ENCODE data around the gene BRI3BP.
"Not testable (repeated sequence)": the region's sequence is repeated elsewhere in the genome, so short reads cannot be mapped to it uniquely, and the experiment has no call there.

Gene BRI3BP

DNA sequence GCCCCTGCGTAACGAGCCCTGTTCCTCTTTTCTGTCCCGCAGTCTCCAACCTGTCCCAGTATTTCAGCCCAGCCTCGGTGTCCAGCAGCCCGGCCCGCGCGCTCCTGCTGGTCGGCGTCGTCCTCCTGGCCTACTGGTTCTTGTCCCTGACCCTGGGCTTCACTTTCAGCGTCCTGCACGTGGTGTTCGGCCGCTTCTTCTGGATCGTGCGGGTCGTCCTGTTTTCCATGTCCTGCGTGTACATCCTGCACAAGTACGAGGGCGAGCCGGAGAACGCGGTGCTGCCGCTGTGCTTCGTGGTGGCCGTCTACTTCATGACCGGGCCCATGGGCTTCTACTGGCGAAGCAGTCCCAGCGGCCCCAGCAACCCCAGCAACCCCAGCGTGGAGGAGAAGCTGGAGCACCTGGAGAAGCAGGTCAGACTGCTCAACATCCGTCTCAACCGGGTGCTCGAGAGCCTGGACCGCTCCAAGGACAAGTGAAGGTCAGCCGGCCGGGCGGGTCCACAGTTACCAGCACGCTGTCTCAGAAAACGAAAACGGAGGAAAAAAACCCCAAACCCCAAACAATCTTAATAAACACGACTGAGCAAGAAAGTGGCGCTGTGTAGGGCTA, 31.6 kb downstream of the BRI3BP start:
- DNase-seq = no peak

DNA sequence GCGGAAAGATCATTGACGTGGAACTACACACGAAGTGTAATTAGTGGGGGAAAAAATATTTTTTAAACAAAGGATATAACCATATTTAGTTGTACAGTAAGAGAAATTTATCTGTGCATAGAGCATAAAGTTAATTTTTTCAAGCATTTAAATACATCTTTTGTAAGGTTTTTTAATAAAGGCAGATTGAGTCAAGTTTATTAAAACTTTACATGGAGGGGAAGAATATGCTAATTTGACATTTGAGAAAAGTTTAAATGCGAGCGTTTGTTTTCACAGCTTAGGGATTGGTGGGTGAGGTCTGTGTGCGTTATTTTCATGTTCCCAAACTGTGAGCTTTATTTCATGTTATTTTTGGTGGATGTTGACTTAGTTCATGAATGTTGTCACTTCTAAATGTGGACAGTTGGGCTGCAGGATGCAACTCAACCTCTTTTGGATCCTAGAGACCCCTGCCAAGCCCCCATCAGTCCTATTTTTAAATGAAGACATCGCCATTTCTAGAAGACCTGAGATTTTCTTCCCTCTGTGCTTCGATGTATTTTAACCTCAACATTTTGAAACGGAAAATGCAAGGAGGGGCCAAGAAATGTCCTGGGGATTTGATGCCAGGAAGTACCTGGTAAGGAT, 32.3 kb downstream of the BRI3BP start:
- DNase-seq = no peak

DNA sequence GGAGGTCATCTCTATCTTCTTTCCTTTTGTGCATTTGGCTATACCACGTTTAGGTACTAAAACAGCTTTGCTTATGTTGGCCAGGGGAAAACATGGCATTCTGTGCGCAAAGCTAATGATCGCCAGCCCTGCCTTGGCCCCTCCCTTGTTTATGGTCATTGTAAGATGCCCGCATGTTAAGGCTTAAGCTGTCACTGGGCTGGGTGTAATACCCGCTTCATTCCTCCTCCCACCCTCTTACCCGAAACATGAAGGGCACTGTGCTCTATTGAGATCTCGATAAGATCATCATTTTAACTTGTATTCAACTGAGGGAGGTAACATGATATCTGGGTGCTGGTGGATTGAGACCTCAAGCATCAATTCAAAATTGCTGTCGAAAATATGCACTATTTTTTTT, 34.7 kb downstream of the BRI3BP start:
- DNase-seq = no peak

DNA sequence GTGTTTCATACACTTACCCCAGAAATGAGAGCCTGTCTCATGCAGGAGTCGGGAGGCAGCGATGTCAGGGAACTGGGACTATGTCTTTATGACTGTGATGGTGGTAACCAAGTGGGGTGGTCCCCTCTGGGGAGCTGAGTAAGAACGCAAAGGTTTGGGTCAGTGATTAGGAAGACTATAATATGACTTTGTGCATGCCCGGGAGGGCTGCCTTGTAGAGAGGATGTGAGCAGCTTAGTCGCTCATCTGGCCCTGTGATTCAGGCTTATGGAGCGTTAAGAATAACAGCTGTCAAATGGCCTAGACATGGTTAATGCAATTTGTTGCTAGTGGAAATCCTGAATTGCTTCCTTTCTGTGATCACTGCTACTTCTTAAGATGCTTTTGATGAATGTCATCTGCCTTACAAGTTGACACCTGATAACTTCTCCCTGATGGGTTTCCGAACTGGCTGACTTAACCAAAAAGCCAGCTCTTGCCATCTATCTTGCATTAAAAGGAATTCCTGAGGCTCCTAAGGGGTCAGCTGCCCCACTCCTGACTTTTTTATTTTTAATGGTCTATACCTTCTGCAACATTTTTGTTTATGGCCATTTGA, 36.4 kb downstream of the BRI3BP start:
- no peak for DNase-seq

DNA sequence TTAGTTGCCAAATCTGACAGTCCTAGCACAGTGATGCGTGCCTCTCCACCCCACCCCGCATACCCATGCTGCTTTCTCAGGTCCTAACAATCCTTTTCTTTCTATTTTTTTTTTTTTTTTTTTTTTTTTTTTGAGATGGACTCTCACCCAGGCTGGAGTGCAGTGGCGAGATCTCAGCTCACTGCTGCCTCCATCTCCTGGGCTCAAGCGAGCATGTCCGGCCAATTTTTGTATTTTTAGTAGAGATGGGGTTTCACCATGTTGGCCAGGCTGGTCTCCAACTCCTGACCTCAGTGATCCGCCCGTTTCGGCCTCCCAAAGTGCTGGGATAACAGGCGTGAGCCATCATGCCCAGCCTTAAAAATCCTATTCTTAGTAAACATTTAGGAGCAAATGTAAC, 38.0 kb downstream of the BRI3BP start:
- not testable (repeated sequence) for DNase-seq

DNA sequence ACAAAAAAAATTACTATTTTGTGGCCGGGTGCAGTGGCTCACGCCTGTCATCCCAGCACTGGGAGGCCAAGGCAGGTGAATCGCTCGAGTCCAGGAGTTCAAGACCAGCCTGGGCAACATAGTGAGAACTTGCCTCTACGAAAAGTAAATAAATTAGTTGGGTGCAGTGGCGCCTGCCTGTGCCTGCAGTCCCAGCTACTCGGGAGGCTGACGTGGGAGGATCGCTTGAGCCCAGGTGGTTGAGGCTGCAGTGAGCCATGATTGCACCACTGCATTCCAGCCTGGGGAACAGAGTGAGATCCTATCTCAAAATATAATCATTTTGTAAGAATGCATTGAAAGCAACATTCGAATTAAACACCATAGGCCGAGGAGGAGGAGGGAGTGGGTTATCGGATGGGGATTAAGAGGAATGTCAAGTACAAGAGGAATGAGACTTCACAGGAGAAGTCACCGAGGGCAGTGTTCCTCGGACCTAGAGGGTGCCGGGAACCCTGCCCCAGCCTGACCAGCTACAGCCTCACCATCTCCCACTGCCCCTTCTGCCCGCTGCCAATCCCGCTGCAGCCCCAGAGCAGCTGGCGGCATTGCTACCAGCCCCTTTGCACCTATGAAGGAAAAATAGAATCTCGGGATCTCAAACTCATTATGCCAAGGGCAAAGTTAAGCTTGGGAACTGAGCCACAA, 39.2 kb downstream of the BRI3BP start:
- DNase-seq = no peak

DNA sequence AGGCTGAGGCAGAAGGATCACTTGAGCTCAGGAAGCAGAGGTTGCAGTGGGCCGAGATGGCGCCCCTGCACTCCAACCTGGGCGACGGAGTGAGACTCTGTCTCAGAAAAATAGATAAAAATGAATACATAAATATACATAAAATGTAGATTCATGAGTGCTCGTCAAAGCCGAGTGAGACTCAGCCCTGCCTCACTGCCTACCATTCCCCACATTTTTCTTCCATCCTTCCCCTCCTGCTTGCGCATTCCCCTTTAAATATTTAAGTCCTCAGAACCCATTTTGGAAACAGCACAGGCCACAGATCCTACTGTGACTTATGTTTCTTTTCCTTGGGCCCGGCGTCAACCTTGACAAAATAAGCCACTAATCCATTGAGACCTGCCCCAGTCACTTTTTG, 39.8 kb downstream of the BRI3BP start:
- no peak for DNase-seq

DNA sequence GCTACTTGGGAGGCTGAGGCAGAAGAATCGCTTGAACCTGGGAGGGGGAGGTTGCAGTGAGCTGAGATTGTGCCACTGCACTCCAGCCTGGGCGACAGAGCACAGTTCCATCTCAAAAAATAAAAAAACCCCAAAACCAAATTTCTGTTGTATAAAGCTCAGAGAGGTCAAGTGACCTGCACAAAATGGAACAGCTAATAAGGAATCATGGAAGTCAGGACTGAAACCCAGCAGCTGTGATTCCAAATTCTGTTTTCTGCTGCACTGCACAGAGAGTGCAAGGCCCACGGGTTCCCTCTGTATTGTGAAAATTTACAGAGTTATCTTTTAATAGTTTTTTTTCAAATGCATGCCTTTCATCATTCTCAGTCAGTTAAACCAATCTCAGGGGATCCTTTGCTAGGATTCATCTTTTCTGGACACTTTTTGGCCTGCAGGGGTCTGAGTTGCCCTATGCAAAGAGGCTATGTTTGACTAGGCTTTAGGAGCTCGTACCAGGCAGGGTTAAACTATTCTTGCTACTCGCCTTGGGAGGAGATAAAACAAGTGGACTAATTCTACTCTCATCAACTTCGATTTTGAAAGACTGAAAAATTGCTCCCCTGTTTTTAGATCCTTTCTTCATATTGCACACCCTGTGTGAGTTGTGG, 45.7 kb downstream of the BRI3BP start:
- peak; percentile 10 for DNase-seq

DNA sequence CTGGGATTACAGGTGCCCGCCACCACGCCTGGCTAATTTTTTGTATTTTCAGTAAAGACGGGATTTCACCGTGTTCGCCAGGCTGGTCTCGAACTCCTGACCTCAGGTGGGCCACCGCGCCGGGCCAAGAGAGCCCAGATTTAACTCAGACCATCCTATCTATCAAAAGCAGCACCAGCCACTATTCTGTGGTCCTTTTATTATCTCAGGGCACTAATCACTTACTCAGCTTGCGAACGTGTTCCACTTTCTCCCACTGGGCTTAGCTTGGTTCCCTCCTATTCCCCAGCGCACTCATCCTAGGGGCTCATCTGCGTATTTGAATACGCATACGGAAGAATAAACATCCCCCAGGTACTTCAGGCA, 55.6 kb downstream of the BRI3BP start:
- no peak for DNase-seq

DNA sequence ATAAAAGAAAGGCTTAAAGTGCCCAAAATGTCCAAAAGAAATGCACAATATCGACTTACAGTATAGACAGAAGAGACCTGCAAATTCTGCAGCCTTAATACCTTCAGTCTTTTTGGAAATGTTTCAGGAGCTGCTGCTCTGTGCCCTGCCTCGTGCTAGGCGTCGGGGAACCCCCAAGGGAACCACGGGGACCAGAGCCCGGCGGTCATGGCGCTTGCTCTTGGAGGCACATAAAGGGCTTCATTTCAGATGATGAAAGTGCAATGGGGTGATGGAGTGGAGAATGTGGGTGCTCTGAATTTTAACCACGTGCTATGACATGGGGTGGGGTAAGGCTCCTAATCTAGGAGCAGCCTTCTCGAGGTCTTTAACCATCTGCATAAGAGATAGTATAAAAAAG, 57.0 kb downstream of the BRI3BP start:
- no peak for DNase-seq

DNA sequence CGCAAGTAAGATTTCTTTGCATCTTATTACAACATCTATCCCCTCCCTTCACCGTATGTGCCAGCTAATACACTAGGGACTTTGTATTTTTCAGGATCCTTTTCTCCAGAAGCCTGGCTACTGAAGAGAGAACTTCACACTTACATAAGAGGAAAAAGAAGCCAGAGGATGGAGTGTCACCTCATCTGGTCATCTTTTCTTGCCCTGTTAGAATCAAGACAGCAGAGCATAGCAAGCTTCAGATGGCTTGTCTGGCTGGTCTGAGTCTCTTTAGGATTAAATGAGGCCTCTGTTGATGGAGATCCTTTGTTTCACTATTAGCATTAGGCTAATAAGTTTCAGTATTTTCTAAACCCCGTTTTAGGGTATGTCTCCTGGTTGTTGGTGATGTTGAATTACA, 57.4 kb downstream of the BRI3BP start:
- DNase-seq = peak; percentile 20

DNA sequence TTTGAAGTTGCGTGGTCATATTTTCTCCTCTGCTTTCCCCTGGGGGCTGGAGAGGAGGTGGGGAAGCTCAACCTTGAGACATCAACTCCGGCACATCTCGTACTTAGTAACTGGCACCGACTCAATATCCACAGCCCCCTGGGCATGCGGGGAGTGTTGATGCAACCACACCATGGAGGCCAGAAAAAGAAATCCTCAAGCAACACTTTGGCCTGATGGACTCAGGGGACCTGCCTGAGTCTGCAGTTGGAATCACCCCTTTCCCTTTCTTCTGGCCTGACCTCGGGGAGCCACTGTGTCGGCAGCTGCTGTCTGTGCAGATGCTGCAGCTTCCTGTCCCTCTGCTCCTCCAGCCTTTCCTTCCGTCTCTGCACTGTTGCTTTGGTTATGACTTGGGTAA, 60.4 kb downstream of the BRI3BP start:
- DNase-seq = no peak

DNA sequence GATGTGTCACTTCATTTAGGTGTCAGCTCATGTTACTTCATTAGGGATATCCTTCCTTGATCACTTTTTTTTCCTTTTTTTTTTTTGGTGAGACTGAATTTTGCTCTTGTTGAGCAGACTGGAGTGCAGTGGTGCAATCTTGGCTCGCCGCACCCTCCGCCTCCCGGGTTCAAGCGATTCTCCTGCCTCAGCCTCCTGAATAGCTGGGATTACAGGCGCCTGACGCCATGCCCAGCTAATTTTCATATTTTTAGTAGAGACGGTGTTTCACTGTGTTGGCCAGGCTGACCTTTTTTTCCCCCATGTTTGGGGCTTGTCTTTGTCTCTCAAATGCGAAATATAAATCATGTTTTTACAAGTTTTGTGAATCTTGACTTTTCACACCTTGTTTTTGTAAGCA, 62.1 kb downstream of the BRI3BP start:
- DNase-seq = no peak

DNA sequence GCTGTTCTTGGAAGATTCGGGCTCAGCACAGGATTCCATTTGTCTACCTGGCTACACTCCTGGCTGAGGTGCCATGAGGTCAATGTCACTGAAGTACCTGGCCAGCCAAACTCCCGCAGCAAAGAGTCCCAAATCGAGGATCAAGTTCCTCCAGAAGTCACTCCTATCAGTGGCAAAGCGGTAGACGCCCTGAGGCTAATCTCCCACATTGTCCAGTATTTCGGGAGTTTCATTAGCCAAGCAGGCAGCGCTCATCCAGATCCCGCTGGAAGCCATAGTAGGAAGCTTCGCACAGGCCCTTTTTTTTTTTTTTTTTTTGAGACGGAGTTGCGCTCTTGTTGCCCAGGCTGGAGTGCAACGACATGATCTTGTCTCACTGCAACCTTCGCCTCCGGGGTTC, 62.9 kb downstream of the BRI3BP start:
- no peak for DNase-seq

DNA sequence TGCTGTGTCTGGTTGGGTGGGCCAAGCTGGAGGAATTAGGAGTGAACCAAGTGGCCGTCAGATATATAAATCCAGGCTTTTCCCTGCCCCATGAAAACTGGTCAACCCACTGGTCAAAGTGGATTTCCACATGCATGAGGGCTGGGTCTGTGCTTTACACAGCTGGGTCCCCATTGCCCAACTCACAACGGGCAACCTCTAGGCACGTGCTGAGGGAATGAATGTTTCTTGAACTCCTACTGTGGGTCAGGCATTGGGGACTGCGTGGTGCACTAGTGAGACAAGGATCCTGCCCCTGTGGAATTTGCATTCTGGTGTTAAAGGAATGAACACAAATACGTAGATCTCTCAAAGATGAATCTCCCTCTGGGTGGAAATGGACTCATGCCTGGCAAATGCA, 64.3 kb downstream of the BRI3BP start:
- no peak for DNase-seq

DNA sequence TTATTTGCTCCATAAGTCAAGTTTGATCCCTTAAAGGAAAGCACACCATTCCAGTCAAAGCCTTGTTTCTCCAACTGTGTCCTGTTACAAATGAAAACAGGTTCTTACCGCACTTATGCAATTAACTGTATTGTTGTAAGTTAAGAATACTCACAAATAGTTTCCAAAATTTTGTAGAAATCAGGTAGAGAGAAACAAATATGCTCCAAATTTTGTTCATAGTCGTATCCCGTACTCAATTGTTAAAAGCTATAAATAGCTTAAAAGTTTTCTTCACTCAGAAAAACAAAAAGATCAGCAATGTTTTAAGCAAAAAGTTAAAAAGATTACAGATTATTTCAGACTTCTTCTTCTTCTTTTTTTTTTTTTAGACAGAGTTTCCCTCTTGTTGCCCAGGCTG, 67.8 kb downstream of the BRI3BP start:
- DNase-seq = no peak

DNA sequence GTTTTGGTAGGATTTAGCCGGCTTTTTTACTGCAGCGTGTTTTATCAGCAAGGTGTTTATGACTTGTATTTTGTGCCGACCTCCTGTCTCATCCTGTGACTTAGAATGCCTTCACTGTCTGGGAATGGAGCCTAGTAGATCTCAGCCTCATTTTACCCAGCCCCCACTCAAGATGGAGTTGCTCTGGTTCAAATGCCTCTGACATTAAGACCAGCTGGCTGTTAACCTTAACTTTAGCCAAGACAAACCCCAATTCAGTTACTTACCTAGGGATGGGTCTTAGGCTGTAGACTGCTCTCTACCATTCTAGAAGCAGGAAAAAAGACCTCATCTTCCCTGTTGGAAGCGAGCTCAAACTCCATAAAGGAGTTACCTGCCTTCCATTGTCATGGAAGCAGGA, 70.1 kb downstream of the BRI3BP start:
- DNase-seq = not testable (repeated sequence)

DNA sequence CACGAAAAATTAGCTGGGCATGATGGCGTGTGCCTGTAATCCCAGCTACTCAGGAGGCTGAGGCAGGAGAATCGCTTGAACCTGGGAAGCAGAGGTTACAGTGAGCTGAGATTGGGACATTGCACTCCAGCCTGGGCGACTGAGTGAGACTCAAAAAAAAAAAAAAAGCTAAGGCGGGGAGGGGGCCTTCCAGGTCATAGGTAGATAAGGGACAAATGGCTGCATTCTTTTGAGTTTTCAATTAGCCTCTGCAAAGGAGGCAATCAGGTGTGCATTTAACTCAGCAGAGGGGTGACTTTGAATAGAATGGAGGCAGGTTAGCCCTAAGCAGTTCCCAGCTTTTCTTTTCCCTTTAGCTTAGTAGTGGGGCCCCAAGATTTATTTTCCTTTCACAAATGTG, 71.0 kb downstream of the BRI3BP start:
- no peak for DNase-seq

DNA sequence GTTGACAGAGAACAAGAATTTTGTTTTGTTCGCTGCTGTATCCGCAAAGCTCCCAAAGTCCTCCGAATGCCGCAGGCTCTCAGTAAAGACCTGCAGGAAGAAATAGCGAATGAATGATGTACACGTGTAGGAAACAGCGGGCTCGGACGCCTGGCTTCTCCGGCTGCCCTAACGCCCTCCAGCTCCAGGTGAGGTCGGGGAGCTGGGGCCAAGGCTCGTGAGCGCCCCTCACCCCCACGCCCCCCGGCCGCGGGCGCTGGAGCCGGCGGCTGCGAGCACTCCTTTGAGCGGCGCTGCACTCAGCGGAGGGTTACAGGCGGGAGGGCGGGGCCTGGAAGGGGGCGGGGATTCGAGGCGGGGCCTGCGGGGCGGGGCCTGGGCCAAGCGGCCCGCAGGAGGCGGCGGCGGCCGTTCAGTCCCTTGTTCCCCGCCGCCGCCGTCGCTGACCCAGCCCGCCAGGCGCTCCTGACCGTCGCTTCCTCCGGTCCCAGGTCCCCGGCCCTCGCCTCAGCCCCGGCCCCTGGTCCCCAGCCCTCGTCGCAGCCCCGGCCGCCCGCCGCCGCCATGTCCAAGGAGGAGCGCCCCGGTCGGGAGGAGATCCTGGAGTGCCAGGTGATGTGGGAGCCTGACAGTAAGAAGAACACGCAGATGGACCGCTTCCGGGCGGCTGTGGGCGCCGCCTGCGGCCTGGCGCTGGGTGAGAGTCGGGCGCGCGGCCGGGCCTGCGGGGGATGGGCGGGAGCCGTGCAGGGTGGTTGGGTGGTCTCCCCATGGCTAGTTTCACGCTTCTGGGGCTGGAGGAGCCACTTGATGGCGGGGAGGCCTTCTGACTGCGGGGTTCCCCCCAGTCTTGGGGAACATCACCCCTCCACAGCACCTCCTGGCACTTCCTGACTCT, 71.8 kb downstream of the BRI3BP start, which contains the start of gene AACS:
TSS of gene AACS (plus strand) at position 415 of the 898 bp plus-strand sequence. CDS start at position 565, 150 bp downstream.
- peak; percentile 70 for DNase-seq

DNA sequence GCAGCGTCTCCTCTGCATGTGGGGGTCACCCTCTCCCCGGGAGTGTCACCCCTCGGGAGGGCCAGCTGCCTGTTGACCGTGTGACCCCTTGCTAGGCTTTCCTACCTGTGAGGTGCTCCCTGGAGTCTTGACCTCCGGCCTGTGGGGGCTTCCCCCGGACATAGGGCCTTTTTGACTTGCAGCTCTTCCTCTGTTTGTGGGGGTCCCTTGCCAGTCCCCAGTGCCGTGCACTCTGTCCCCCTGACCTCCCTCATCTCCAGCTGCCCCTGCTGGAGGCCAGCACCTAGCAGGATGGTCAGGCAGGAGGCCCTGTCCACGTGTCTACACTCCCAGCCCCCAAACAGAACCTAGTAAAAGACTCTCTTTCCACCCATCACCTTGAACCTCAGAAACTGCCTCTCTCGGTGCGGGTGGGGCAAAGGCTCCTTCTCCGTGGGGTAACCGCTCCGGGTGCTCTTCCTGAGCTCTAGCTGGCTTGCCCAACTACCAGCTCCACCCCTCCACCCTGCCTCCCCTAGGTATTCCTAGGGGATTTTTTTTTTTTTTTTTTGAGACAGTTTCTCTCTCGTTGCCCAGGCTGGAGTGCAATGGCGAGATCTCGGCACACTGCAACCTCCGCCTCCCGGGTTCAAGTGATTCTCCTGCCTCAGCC, 72.6 kb downstream of the BRI3BP start:
- DNase-seq = no peak

DNA sequence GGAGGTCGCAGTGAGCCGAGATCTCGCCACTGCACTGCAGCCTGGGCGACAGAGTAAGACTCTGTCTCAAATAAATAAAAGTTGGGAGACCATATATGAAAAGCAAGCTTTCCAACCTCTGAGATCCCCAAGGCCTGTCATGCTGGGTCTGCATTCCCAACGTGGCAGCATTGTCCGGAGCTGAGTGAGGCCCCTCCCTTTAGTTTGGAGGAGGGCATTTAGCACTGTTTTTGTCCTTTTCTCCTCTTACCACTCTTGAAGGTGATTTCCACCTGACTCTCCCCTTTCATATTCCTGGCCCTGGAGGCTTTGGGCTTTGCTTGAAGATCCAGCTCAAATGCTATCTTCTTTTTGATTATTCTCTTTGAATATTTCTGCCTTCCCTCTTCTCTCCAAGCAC, 74.9 kb downstream of the BRI3BP start:
- no peak for DNase-seq

DNA sequence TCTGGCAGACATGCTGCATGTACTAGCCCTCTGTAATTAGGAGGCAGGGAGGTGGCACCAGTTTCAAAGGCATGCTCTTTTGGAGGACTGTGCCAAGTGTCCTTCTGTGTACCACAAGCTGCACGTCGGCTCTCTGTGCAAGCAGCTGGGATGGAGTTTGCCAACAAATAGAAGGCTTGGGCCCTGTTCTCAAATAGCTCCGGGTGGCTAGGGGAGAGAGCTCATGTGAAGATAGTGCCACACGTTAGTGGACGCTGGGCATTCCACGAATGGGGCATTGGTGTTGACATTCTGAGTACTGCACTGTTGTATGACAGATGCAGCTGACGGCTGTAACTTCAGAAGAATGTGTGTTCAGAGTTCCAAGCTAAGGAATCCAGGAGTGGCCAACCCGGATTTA, 76.2 kb downstream of the BRI3BP start:
- no peak for DNase-seq
